Measurements from ENCODE around the gene AAK1.
"Not testable (repeated sequence)": the region's sequence is repeated elsewhere in the genome, so short reads cannot be mapped to it uniquely, and the experiment has no call there.

The AAK1 gene

GRCh38 chr2:69643602-69644505 lies at the start of gene AAK1:
TSS of gene AAK1 (minus strand) at chr2:69643739. CDS start at chr2:69643040, 699 bp downstream.
- peak; percentile 95 for DNase-seq (ENCODE audit: low spot score)

- DNase-seq (ENCODE audit: low spot score), result peak; percentile 68
Observed at GRCh38 chr2:69692424-69692823, 48.9 kb upstream of the AAK1 start.

GRCh38 chr2:69689969-69690368 lies 46.4 kb upstream of the AAK1 start:
- DNase-seq (ENCODE audit: low spot score), result no peak

DNA sequence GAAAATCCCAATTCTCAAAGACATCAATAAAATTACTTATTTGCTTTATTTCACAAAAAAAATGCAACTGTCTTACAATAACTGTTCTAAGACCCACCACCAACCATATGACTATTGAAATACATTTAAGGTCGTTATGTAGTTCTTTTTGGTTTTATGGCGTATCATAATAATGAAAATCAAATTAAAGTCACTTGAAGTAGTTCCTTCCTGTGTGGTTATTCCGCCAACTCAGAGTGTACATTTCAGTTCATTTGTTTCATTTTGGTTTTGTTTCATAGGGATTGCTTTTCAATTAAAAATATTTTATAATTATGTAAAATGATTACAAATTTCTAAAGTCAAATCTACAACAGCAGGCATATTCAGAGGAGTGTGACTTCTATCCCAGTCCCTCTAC lies 45.9 kb upstream of the AAK1 start:
- DNase-seq (ENCODE audit: low spot score), result no peak

DNA sequence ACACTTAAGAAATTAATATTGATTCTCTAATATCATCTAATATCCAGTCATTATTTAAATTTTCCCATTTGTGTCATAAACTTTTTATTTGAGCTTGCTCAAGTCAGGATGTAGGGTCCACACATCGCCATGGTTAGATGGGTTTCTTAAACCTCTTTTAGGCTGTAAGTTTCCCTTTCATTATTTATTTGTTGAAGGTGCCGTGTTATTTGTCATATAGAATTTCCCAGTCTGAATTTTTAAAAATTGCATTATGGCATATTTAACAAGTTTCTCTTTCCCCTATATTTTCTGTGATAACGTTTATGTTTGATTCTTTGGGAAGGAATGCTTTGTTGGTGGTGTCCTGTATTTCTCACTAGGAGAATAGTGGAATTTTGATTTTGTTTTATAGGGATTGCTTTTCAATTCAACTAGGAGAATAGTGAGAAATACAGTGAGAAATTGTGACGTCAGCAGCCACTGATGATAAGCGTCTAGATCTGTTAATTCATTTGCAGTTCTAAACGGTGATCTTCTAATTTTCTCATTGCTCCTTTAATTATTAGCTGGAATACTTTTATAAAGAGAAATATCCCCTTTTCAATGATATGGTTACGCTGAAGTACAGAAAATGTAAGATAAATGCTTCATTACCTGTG lies 44.6 kb upstream of the AAK1 start:
- no peak for DNase-seq (ENCODE audit: low spot score)

DNA sequence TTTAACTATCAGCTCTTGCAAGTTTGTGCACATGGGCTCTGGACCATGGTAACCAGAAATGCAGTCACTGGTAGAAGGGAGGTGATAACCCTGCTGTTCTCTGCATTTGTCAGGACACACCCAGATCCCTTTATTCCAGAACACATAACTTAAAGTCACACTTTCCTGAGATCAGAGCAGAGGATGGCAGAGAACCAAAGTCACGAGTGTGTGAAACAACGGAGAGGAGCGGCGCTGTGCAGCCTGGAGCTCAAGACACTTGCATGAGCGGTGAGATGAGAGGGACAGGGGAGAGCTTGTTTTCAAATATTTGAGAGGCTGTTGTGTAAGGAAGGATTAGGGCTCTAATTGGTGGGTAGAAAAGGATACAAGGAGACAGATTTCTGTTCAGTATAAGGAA lies 43.3 kb upstream of the AAK1 start:
- no peak for DNase-seq (ENCODE audit: low spot score)

- no peak for DNase-seq (ENCODE audit: low spot score)
Observed at GRCh38 chr2:69685321-69686048, 41.9 kb upstream of the AAK1 start.

GRCh38 chr2:69683170-69683971 lies 39.8 kb upstream of the AAK1 start:
- peak; percentile 58 for DNase-seq (ENCODE audit: low spot score)

GRCh38 chr2:69682525-69682924 lies 39.0 kb upstream of the AAK1 start:
- no peak for DNase-seq (ENCODE audit: low spot score)

GRCh38 chr2:69680001-69680675 lies 36.6 kb upstream of the AAK1 start:
- no peak for DNase-seq (ENCODE audit: low spot score)

- DNase-seq (ENCODE audit: low spot score), result no peak
Observed at GRCh38 chr2:69677914-69678313, 34.4 kb upstream of the AAK1 start.

GRCh38 chr2:69676146-69676545 lies 32.6 kb upstream of the AAK1 start:
- DNase-seq (ENCODE audit: low spot score), result no peak

DNA sequence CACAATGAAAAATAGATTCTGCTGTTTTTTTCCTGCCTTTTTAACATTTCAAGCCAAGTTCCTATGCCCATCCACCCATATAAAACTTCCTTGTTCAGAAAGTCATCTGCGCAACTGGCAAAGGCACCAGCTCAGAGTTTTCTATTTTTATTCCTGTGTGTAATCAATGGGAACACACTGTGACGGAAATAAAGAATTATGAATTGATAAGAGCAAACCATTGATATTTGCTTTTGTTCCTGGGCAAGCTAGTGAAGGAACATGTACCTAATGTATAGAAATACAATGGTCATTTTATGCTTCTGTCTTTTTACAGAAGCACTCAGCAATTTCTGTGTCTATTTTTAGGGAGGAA lies 30.8 kb upstream of the AAK1 start:
- DNase-seq (ENCODE audit: low spot score), result no peak

DNA sequence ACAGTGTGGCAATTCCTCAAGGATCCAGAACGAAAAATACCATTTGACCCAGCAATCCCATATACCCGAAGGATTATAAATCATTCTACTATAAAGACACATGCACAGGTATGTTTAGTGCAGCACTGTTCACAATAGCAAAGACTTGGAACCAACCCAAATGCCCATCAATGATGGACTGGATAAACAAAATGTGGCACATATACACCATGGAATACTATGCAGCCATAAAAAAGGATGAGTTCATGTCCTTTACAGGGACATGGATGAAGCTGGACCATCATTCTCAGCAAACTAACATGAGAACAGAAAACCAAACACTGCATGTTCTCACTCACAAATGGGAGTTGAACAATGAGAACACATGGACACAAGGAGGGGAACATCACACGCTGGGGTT lies 29.6 kb upstream of the AAK1 start:
- not testable (repeated sequence) for DNase-seq (ENCODE audit: low spot score)

GRCh38 chr2:69669666-69670065 lies 26.1 kb upstream of the AAK1 start:
- DNase-seq (ENCODE audit: low spot score), result no peak

DNA sequence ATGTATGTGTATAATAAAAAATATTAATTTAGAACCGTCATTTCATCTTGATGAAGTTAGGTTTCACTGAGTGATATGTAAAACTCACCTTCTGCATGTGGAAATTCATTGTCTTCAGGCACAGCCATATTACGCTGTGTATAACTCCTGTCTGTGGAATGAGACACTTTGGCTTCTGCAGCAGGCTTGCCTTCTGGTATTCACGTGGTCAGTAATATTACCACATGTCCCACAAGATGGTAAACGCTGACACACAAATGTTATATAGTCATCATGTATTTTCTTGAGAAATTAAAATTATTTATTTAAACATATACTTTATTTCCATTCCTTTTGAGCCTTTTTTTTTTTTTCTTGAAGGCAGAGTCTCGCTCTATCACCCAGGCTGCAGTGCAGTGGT lies 25.1 kb upstream of the AAK1 start:
- no peak for DNase-seq (ENCODE audit: low spot score)

DNA sequence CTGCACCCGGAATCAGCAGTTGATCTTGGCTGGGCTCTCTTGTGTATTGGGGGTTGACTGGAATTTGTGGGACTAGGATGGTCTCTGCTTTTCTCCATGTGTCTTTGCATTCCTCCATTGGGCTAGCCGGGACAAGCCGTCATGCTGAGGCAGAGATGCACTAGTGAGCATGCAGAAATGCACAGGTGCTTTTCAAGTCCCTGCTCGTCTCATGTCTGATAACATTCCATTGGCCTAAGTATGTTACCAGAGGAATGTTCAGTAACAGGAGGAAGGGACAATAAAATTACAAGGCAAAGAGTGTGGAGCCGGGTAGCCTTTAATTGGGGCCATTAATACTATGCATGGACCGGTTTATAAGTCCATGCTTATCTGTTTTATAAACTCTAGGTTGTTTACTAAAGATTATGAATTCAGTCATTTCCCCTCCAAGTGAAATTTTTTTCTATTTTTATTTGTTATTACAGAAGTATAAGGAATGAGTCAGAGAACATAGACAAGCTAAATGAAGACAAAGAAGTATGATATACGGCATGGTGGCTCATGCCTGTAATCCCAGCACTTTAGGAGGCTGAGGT lies 24.4 kb upstream of the AAK1 start:
- no peak for DNase-seq (ENCODE audit: low spot score)

DNA sequence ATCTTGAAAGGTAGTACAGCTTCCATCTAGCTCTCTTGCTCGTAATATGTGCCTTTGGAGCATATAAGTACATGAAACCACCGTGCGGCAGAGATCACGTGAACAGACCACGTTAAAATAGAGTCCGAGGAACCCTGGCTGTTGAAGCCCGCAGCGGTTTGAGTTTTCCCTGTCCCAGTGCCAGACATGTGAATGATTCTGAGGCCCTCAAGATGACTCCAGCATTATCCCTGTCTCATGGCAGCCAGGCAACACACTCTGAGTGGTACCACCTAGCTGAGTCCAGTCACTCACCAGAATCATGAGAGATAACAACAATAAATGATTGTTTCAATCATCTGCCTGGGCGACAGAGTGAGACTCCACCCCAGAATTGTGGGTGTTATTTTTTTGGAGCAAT lies 21.6 kb upstream of the AAK1 start:
- no peak for DNase-seq (ENCODE audit: low spot score)

- DNase-seq (ENCODE audit: low spot score), result no peak
Observed at GRCh38 chr2:69663860-69664259, 20.3 kb upstream of the AAK1 start.

DNA sequence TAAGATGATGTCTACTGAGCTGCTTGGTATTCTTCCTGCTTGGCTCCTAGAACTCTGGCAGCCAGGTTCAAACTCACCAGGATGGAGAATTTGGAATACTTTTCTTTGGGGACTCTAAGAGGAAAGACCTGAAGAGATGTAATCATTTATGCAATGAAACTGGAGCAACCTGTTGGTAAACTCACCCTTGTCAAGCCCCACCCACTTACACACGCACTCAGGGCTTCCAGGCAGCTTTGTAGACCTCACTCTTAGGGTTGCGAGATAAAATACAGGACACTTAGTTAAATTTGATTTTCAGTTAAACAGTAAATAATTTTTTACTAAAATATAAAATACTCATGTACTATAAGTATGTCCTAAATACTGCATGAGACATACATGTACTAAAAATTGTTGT lies 19.0 kb upstream of the AAK1 start:
- not testable (repeated sequence) for DNase-seq (ENCODE audit: low spot score)

GRCh38 chr2:69660637-69661036 lies 17.1 kb upstream of the AAK1 start:
- DNase-seq (ENCODE audit: low spot score), result no peak

Data from GM03348 (cell line).